Measurements from ENCODE around the gene TOR4A. TPM values are rescaled to one million over a fixed set of nuclear protein-coding genes. Genes with fewer than 3 reads are reported as not detected.

TOR4A gene
- total RNA-seq, result 29.8 and 46.0 TPM in 2 replicates

GRCh38 chr9:137277329-137278041 lies at the start of gene TOR4A:
TSS of gene TOR4A (plus strand) at chr9:137277726. CDS start at chr9:137278690, 964 bp downstream.
- DNase-seq, result peak; percentile 95

GRCh38 chr9:137227853-137228505 lies 49.5 kb upstream of the TOR4A start:
- DNase-seq, result no peak

GRCh38 chr9:137228506-137228967 lies 49.0 kb upstream of the TOR4A start:
- no peak for DNase-seq

- no peak for DNase-seq
Measured at GRCh38 chr9:137228968-137229896, 48.3 kb upstream of the TOR4A start.

DNA sequence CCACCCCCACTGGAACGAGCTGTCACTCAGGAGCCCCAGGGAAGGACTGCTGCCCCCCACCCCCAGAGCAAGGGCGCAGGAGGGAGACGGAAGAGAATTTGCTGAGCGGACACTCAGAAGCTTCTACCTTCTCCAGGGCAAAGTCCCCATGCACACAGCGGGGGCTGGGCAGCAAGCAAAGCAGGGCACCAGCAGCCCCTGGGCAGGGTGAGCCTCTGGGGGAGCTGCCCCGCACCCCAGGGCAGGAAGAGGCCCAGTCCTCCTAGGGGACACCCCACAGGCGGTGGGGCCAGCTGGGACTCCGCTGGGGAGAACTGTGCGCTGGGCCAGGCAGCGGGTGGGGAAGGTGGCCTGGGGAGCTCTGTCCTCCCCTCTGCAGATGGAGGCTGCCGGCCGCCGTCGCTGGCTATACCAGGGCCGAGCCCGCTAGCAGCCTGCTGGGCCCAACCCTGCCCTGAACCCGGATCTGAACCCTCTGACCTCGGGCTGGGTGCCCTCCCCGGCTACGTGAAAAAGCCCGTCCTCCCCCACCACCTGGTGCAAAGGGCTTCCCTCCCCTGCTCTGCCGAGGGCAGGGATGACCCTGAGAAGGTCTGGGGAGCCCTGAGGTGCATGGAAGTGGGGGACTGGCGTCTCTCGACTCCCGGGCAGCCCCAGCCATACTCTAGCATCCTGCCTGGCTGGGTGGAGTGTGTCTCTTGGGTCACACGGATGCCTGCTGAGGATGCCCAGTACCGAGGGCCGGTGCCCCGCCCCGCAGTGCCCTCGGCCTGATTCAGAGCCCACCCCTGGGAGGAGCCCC lies 47.4 kb upstream of the TOR4A start:
- no peak for DNase-seq

- DNase-seq, result no peak
Measured at GRCh38 chr9:137230705-137231371, 46.7 kb upstream of the TOR4A start, which contains the start of gene SLC34A3. TSS of gene SLC34A3 (plus strand) at chr9:137230901. CDS start at chr9:137231703, 802 bp downstream.

- DNase-seq, result no peak
Measured at GRCh38 chr9:137231372-137232039, 46.0 kb upstream of the TOR4A start.

GRCh38 chr9:137232101-137232500 lies 45.4 kb upstream of the TOR4A start:
- no peak for DNase-seq

- DNase-seq, result no peak
Measured at GRCh38 chr9:137232510-137232909, 45.0 kb upstream of the TOR4A start.

DNA sequence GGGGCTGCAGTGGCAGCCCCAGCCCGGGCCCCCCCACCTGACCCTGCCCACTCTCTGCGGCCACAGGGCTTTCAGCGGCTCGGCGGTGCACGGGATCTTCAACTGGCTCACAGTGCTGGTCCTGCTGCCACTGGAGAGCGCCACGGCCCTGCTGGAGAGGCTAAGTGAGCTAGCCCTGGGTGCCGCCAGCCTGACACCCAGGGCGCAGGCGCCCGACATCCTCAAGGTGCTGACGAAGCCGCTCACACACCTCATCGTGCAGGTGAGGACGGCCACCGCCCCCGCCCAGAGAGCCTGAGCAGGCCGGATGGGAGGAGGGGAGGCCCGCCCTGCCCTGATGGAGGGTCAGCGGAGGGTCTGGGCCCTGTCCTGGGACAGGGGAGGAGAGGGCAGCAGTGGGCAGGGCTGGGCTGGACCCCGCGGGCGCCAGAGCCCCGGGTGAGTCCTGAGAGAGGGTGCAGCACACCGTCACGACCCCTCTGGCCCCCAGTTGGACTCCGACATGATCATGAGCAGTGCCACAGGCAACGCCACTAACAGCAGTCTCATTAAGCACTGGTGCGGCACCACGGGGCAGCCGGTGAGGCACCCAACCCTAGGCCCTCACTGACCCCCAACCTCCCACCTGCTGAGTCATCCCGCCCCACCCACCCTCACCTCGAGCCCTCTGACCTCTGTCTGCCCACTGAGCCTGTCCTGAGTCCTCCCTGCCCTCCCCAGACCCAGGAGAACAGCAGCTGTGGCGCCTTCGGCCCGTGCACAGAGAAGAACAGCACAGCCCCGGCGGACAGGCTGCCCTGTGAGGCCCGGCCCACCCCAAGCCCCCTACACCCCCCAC lies 44.2 kb upstream of the TOR4A start:
- no peak for DNase-seq

DNA sequence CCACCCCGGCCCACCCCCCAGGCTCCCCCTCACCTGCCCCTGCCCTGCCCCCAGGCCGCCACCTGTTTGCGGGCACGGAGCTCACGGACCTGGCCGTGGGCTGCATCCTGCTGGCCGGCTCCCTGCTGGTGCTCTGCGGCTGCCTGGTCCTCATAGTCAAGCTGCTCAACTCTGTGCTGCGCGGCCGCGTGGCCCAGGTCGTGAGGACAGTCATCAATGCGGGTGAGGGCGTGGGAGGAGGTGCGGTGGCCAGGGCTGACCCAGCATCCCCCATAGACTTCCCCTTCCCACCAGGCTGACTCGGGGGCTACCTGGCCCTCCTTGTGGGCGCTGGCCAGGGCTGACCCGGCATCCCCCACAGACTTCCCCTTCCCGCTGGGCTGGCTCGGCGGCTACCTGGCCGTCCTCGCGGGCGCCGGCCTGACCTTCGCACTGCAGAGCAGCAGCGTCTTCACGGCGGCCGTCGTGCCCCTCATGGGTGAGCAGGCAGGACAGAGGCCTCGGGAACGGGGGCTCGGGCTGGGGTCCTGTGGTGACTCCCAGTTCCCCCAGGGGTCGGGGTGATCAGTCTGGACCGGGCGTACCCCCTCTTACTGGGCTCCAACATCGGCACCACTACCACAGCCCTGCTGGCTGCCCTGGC lies 43.4 kb upstream of the TOR4A start:
- DNase-seq, result no peak

- DNase-seq, result no peak
Measured at GRCh38 chr9:137234758-137235423, 42.6 kb upstream of the TOR4A start.

GRCh38 chr9:137235424-137236237 lies 41.9 kb upstream of the TOR4A start:
- no peak for DNase-seq

- DNase-seq, result peak; percentile 90
Measured at GRCh38 chr9:137236238-137236935, 41.1 kb upstream of the TOR4A start.

DNA sequence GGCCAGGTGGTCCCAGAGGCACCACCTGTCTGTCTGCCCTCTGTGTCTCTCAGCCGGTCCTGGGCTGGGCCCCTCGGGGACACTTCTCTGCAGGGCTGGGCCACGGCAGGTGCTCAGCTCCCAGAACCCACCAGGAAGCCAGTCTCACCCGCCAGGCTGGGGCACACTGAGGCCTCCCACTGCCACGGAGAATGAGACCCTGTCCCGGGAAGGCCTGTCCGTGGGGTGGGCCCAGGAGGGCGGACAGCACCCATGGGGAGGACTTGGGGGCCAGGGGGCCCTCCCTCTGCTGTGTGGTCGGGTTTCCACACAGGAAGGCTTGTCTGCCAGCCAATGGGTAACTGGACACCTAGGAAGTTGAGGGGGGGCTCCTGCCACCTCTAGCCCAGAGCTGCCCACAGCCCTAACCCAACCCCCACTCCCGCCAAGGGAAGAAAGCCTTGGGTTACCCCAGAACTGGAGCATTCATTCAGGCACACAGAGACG lies 40.5 kb upstream of the TOR4A start:
- DNase-seq, result no peak

- DNase-seq, result no peak
Measured at GRCh38 chr9:137237759-137238726, 39.5 kb upstream of the TOR4A start.
